KMS-11 (cell line): Measurements from ENCODE around the gene IGFLR1.

Experiments used
- H2AFZ ChIP-seq: fragments of 200-600 bp; sonication (generic); 2 replicates; pipeline ENCODE4 v1.6.1; 2016; ENCODE audit warnings: antibody characterized with exemption, mixed run types, low read depth
- H3K27ac ChIP-seq: fragments of 200-600 bp; sonication (generic); 2 replicates; pipeline ENCODE4 v1.6.1; 2016; ENCODE audit warnings: mild to moderate bottlenecking, mixed run types
- H3K27me3 ChIP-seq: fragments of 200-600 bp; sonication (generic); 2 replicates; pipeline ENCODE4 v1.6.1; 2017; ENCODE audit warnings: mild to moderate bottlenecking, low read depth, mixed run types, moderate library complexity; ENCODE audit not compliant: insufficient read depth
- H3K36me3 ChIP-seq: fragments of 200-600 bp; sonication (generic); 2 replicates; pipeline ENCODE4 v1.6.1; 2017; ENCODE audit warnings: mild to moderate bottlenecking, mixed run types; ENCODE audit not compliant: insufficient read depth
- H3K4me1 ChIP-seq: fragments of 200-600 bp; sonication (generic); 2 replicates; pipeline ENCODE4 v1.6.1; 2016; ENCODE audit warnings: mild to moderate bottlenecking, low read depth, mixed run types; ENCODE audit not compliant: poor library complexity, severe bottlenecking
- H3K4me2 ChIP-seq: fragments of 200-600 bp; sonication (generic); 2 replicates; pipeline ENCODE4 v1.7.0; 2016; ENCODE audit warnings: mild to moderate bottlenecking, mixed run types
- H3K4me3 ChIP-seq: fragments of 200-600 bp; sonication (generic); IDR thresholded peaks from 2 replicates; pipeline ENCODE4 v1.6.1; 2017; ENCODE audit warnings: low read depth, low read length, mixed read lengths; ENCODE audit not compliant: insufficient read depth
- H3K79me2 ChIP-seq: fragments of 200-600 bp; sonication (generic); 2 replicates; pipeline ENCODE4 v1.6.1; 2016; ENCODE audit warnings: low read depth, mixed run types; ENCODE audit not compliant: insufficient read depth
- H3K9ac ChIP-seq: fragments of 200-600 bp; sonication (generic); 2 replicates; pipeline ENCODE4 v1.6.1; 2016; ENCODE audit warnings: mild to moderate bottlenecking, mixed run types
- H4K20me1 ChIP-seq: fragments of 200-600 bp; sonication (generic); 2 replicates; pipeline ENCODE4 v1.6.1; 2016; ENCODE audit warnings: mild to moderate bottlenecking, mixed run types; ENCODE audit not compliant: insufficient read depth
- TF ChIP-seq, protein P1 (sequence below): fragments of 200-600 bp; sonication (generic); conservative IDR thresholded peaks from 2 replicates; pipeline ENCODE4 v1.6.1; 2017; ENCODE audit warnings: low read depth, mild to moderate bottlenecking, antibody characterized with exemption, low read length, moderate library complexity, mixed read lengths

The IGFLR1 gene

DNA sequence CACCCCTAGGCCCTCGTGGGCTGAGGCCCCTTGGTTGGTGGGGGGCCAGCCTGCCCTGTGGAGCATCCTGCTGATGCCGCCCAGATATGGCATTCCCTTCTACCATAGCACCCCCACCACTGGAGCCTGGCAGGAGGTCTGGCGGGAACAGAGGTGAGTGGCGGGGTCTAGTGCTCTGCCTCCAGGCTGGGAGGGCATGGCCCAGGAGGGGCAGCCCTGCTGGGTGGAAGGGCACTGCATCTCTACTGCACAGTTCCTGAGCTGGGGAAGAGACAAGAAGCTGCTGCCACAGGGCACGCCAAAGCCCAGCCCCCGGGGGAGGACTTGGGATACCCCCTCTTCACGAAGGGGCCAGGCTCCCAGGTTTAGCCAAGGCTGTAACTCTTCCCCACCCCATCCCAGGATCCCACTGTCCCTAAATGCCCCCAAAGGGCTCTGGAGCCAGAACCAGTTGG, 26.9 kb downstream of the IGFLR1 start:
- H3K27ac ChIP-seq = no peak overlapping the region
- H3K4me2 ChIP-seq = peak overlapping the region; percentile 96; the same call in 1 of the 2 replicates
- no peak overlapping the region for H3K9ac ChIP-seq
- H3K4me3 ChIP-seq = no peak overlapping the region
- H2AFZ ChIP-seq = peak overlapping the region; percentile 94; the same call in 1 of the 2 replicates
- TF ChIP-seq, protein P1, sequence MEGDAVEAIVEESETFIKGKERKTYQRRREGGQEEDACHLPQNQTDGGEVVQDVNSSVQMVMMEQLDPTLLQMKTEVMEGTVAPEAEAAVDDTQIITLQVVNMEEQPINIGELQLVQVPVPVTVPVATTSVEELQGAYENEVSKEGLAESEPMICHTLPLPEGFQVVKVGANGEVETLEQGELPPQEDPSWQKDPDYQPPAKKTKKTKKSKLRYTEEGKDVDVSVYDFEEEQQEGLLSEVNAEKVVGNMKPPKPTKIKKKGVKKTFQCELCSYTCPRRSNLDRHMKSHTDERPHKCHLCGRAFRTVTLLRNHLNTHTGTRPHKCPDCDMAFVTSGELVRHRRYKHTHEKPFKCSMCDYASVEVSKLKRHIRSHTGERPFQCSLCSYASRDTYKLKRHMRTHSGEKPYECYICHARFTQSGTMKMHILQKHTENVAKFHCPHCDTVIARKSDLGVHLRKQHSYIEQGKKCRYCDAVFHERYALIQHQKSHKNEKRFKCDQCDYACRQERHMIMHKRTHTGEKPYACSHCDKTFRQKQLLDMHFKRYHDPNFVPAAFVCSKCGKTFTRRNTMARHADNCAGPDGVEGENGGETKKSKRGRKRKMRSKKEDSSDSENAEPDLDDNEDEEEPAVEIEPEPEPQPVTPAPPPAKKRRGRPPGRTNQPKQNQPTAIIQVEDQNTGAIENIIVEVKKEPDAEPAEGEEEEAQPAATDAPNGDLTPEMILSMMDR = no peak
- H3K27me3 ChIP-seq = peaks cover 10% of the 10 kb centered on the region; the same call in 1 of the 2 replicates
- peaks cover 15% of the 10 kb centered on the region for H3K4me1 ChIP-seq
- no peaks in the 10 kb centered on the region for H3K36me3 ChIP-seq
- no peaks in the 10 kb centered on the region for H4K20me1 ChIP-seq
- H3K79me2 ChIP-seq = peaks cover 21% of the 10 kb centered on the region

DNA sequence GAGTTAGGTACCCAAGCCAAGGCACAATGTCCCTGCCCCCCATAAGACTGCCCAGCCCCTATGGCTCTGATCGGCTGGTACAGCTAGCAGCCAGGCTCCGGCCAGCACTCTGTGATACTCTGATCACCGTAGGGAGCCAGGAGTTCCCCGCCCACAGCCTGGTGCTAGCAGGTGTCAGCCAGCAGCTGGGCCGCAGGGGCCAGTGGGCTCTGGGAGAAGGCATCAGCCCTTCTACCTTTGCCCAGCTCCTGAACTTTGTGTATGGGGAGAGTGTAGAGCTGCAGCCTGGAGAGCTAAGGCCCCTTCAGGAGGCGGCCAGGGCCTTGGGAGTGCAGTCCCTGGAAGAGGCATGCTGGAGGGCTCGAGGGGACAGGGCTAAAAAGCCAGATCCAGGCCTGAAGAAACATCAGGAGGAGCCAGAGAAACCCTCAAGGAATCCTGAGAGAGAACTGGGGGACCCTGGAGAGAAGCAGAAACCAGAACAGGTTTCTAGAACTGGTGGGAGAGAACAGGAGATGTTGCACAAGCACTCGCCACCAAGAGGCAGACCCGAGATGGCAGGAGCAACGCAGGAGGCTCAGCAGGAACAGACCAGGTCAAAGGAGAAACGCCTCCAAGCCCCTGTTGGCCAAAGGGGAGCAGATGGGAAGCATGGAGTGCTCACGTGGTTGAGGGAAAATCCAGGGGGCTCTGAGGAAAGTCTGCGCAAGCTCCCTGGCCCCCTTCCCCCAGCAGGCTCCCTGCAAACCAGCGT, 27.5 kb downstream of the IGFLR1 start:
- no peak overlapping the region for H3K4me3 ChIP-seq
- TF ChIP-seq, protein P1 = no peak
- no peak overlapping the region for H2AFZ ChIP-seq
- peaks cover 15% of the 10 kb centered on the region for H3K4me1 ChIP-seq
- H3K9ac ChIP-seq = no peak overlapping the region
- H4K20me1 ChIP-seq = no peaks in the 10 kb centered on the region
- no peak overlapping the region for H3K4me2 ChIP-seq
- no peaks in the 10 kb centered on the region for H3K36me3 ChIP-seq
- H3K27me3 ChIP-seq = peaks cover 10% of the 10 kb centered on the region; the same call in 1 of the 2 replicates
- H3K27ac ChIP-seq = no peak overlapping the region
- H3K79me2 ChIP-seq = peaks cover 17% of the 10 kb centered on the region

DNA sequence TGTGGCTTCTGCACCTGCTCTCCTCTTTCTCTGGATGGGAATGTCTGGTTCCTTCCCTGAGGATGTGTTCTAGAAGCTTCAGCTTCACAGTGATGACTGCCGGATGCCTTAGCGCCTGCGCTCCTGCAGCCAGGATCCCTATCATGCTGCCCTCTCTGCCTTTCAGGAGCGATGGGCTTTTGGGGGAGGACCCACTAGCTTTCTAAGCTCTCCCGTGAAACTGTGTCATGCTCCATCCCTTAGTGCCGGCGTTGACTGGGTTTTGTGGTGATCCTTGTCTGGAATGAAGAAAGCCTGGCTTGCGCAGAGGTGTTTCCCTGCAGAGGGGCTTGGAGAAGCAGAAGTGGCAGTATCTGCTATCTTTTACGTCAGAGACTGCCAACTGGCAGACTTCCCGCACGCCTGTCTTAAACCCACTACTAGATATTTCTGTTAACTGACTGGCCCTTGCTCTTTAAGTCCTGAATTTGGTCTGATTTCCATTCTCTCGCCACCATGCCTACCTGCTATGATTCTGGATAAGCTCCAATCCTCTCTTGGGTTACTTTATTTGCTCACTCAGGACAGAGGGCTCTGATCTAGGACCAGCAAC, 28.3 kb downstream of the IGFLR1 start:
- H3K79me2 ChIP-seq = peaks cover 9% of the 10 kb centered on the region
- no peak overlapping the region for H3K4me2 ChIP-seq
- no peak overlapping the region for H3K27ac ChIP-seq
- no peak overlapping the region for H3K9ac ChIP-seq
- no peaks in the 10 kb centered on the region for H3K36me3 ChIP-seq
- no peak overlapping the region for H3K4me3 ChIP-seq
- H2AFZ ChIP-seq = no peak overlapping the region
- H3K4me1 ChIP-seq = peaks cover 7% of the 10 kb centered on the region
- peaks cover 11% of the 10 kb centered on the region; the same call in 1 of the 2 replicates for H3K27me3 ChIP-seq
- TF ChIP-seq, protein P1 = no peak
- H4K20me1 ChIP-seq = no peaks in the 10 kb centered on the region

DNA sequence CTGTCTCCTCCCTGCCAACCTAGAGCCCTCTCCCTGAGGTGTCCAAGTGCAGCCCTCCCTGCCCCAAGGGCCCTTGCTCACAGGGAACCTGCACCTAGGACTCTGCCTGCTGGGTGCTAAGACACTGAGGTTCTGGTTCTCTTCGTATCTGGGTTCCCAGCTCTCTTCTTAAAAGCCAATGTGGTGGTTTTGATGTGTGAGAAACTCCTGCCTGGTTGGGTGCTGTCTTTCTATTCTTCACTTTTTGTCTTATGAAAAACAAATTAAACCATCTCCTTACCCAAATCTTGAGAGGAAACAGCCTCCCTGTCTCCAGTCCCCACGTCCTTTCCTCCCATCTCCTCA, 28.8 kb downstream of the IGFLR1 start:
- Histone ChIP-seq H3K79me2 (peaks cover 4% of the 10 kb centered on the region), H4K20me1 (no peaks in the 10 kb centered on the region), H3K9ac (no peak overlapping the region), H2AFZ (no peak overlapping the region), H3K27ac (no peak overlapping the region), H3K27me3 (peaks cover 16% of the 10 kb centered on the region; the same call in 1 of the 2 replicates), H3K4me3 (no peak overlapping the region), H3K36me3 (no peaks in the 10 kb centered on the region), H3K4me1 (peaks cover 6% of the 10 kb centered on the region), H3K4me2 (no peak overlapping the region)
- TF ChIP-seq, protein P1 = no peak
